Stimulated activated CD4-positive, alpha-beta T cell treated with anti-CD3 and anti-CD28 coated beads, Interleukin-1b, Interleukin-23, amount 100 ng/mL, for 48 hours (primary cell): ENCODE measurements around the gene GRM6.

Source experiments
- DNase-seq: peaks from one replicate; pipeline ENCODE4 v3.0.0-alpha.2; 2020

The GRM6 gene

GRCh38 chr5:178994580-178995340 is at the start of gene GRM6:
TSS of gene GRM6 (minus strand) at chr5:178995320. CDS start at chr5:178994944, 376 bp downstream.
- no peak for DNase-seq

- no peak for DNase-seq
These were observed 49.6 kb upstream of the GRM6 start for GRCh38 chr5:179044765-179045164.

- no peak for DNase-seq
These were observed 38.0 kb upstream of the GRM6 start for GRCh38 chr5:179033004-179033580.

- peak; percentile 93 for DNase-seq
These were observed 28.5 kb upstream of the GRM6 start, which contains the start of gene ZNF879 for GRCh38 chr5:179023528-179024189. TSS of gene ZNF879 (plus strand) at chr5:179023804. CDS start at chr5:179025005, 1,201 bp downstream.

GRCh38 chr5:179008667-179009066 is 13.5 kb upstream of the GRM6 start:
- DNase-seq: no peak

- no peak for DNase-seq
These were observed 11.4 kb upstream of the GRM6 start for GRCh38 chr5:179006564-179006963.

GRCh38 chr5:178998441-178998840 is 3.3 kb upstream of the GRM6 start:
- DNase-seq: no peak

GRCh38 chr5:178997191-178997590 is 2.1 kb upstream of the GRM6 start:
- no peak for DNase-seq

- no peak for DNase-seq
These were observed 1.0 kb upstream of the GRM6 start for GRCh38 chr5:178996156-178996555.

- DNase-seq: no peak
These were observed 196 bp upstream of the GRM6 start for GRCh38 chr5:178995341-178995690.

- no peak for DNase-seq
These were observed 1.1 kb downstream of the GRM6 start for GRCh38 chr5:178993955-178994579.

- DNase-seq: no peak
These were observed 1.8 kb downstream of the GRM6 start for GRCh38 chr5:178993236-178993765.

- DNase-seq: no peak
These were observed 2.7 kb downstream of the GRM6 start for GRCh38 chr5:178992291-178992895.

GRCh38 chr5:178991190-178992145 is 3.7 kb downstream of the GRM6 start:
- no peak for DNase-seq

- DNase-seq: no peak
These were observed 4.6 kb downstream of the GRM6 start for GRCh38 chr5:178990491-178990890.

GRCh38 chr5:178989311-178989710 is 5.8 kb downstream of the GRM6 start:
- DNase-seq: no peak

- DNase-seq: no peak
These were observed 6.5 kb downstream of the GRM6 start for GRCh38 chr5:178988436-178989220.

- DNase-seq: no peak
These were observed 8.7 kb downstream of the GRM6 start for GRCh38 chr5:178986326-178986960.

- DNase-seq: no peak
These were observed 10.7 kb downstream of the GRM6 start for GRCh38 chr5:178984145-178985072.
